ENCODE results near the gene KMT2D.
A peak's percentile ranks its signal among the peaks of the same experiment; 100 is the strongest.

The KMT2D gene, protein sequence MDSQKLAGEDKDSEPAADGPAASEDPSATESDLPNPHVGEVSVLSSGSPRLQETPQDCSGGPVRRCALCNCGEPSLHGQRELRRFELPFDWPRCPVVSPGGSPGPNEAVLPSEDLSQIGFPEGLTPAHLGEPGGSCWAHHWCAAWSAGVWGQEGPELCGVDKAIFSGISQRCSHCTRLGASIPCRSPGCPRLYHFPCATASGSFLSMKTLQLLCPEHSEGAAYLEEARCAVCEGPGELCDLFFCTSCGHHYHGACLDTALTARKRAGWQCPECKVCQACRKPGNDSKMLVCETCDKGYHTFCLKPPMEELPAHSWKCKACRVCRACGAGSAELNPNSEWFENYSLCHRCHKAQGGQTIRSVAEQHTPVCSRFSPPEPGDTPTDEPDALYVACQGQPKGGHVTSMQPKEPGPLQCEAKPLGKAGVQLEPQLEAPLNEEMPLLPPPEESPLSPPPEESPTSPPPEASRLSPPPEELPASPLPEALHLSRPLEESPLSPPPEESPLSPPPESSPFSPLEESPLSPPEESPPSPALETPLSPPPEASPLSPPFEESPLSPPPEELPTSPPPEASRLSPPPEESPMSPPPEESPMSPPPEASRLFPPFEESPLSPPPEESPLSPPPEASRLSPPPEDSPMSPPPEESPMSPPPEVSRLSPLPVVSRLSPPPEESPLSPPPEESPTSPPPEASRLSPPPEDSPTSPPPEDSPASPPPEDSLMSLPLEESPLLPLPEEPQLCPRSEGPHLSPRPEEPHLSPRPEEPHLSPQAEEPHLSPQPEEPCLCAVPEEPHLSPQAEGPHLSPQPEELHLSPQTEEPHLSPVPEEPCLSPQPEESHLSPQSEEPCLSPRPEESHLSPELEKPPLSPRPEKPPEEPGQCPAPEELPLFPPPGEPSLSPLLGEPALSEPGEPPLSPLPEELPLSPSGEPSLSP (N-terminal part only)

GRCh38 chr12:49060237-49061156 lies at the start of gene KMT2D:
Gene KMT2D, minus strand, starts transcription at chr12:49060794. Its CDS starts 5,470 bp downstream, at chr12:49055324.
- DNase-seq: peak; percentile 86 to 91

DNA sequence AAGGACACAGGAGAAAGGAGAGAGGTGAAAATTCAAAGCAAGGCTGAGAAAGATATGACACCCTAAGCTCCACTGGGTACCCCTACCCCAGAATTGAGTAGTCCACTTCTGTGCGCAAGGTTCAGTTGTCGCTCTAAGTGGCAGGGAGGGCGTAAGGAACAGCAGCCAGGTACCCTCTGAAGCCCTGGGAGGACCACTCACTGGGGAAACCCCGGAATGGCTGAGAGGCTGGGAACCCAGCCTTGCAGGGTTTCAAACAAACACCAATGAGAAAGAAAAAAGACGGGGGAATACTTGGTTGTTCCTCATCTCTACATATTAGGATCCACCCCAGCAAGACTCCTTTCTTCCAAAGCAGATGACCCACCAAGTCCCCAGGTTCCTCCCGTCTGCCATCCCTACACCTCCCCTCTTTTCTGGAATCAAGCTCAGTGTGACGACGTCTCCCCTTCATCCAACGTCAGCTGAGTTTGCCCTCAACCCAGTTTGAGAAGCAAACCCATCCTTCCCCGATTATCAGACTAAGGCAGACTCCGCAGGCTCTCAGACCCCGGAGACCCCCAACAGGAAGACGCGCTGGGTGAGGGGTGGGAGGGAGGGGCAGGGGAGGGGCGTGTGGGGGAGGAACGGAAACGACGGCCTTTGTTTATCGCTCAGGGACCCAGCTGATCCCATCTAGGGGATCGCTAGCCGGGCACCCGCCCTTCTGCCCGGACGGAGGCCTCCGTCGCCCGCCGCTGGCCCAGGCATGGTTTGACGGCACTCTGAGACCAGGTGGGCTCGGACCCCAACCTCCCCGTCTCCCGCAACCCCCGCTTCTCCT lies 49.3 kb upstream of the KMT2D start:
- no peak for DNase-seq

DNA sequence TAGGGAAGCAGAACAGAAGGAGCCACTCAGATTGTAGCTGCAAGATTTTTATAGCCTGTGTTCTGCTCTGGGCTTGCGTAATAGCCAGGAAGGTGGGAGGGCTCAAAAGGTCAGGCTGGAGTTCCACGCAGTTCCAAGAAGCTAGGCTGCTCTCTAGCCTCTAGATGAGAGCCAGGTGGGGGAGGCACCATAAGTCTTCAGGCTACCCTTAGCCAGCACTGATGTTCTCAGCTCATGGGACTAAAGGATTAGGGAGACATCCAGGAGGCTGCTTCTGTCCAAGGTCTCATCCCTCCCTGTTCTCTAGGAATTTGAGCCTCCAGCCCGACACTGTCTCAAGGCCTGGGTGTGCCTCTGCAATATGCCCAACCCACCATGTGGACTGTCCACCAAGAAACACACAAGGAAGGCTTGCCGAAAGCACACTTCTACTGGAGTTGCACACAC lies 48.4 kb upstream of the KMT2D start:
- DNase-seq: no peak

DNA sequence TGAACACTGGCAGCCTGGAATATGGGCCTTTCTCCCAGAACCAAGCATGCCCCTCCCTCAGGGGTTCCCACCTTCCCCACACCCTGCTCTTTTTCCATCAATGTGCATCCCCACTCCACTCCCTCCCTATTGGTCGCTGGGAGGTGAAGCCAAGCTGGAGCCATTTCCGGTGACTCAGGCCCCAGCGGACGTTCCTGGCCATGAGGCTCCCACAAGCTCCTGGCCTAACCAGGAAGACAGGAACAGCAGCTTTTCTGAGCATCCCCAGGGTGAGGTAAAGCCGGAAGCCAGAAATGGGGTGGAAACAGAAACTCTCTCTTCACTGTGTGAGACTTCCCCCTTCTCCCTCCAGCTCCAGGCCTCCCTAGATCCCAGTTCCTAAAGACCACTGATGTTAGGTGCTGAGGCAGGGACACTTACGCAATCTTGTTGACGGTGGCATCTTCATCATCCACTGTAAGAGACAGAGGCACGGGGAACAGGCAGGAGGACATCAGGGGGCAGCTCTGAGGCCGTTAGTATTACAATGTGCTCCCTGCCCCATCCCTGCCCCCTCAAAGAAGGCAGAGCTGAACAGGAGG lies 45.0 kb upstream of the KMT2D start:
- no peak for DNase-seq

DNA sequence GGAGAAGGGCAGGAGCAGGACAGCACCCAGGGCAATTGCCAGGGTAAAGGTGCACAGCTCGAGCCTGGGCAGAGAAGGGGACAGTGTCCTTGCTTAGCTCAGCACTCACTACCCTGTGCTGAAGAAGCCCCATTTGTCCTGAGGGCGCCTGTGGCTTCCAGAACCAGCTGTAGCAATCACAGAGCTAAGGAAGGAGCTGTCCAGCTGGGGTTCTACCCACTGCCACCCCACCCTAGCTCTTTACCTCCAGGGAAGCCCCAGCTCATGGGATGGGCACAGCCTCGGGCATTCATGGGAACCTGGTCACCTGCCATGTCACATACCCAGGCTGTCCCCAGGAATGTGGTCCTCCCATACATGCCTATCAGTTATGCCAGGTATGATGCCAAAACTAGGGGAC lies 44.2 kb upstream of the KMT2D start:
- no peak for DNase-seq

DNA sequence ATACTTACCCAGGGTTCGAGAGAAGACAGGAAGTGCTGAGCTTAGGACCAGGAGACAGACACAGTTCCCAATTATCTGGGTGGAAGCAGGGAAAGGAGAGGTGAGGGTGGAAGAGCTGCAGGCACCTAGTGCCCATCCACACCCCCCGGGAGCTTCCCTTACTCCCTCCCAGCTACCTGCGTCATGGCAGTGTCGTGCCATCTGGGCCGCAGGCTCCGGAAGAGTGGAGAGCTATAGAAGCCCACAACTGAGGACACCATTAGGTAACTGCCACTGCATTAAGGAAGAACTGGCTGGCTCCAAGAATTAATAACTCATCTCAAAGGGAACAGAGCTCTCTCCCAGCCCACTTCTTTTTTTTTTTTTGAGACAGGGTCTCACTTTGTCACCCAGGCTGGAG lies 39.8 kb upstream of the KMT2D start:
- no peak for DNase-seq

GRCh38 chr12:49098703-49099102 lies 38.1 kb upstream of the KMT2D start:
- DNase-seq: no peak

DNA sequence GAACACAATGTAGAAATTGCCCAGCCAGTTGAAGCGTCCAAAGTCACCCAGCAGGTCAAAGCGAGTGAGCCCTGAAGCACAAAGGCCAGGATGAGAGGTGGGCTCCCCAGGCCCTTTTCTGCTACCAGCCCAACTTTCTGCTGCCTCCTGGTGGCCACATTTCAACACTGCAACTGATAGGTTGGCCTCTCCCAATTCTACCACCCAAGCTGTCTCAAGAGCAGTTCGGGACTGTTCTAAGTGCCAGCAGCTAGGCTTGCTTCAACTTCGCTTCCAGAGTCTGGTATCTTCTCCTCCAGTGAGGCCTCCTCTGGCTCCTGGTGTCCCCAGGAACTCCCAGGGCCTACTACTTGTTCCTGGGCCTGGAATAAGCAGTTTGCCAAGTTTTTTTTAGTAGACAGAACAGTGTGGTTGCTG lies 37.4 kb upstream of the KMT2D start:
- DNase-seq: peak; percentile 12 to 34

- DNase-seq: no peak
Observed at GRCh38 chr12:49097381-49097780, 36.8 kb upstream of the KMT2D start.

GRCh38 chr12:49094975-49095365 lies 34.4 kb upstream of the KMT2D start:
- DNase-seq: no peak

DNA sequence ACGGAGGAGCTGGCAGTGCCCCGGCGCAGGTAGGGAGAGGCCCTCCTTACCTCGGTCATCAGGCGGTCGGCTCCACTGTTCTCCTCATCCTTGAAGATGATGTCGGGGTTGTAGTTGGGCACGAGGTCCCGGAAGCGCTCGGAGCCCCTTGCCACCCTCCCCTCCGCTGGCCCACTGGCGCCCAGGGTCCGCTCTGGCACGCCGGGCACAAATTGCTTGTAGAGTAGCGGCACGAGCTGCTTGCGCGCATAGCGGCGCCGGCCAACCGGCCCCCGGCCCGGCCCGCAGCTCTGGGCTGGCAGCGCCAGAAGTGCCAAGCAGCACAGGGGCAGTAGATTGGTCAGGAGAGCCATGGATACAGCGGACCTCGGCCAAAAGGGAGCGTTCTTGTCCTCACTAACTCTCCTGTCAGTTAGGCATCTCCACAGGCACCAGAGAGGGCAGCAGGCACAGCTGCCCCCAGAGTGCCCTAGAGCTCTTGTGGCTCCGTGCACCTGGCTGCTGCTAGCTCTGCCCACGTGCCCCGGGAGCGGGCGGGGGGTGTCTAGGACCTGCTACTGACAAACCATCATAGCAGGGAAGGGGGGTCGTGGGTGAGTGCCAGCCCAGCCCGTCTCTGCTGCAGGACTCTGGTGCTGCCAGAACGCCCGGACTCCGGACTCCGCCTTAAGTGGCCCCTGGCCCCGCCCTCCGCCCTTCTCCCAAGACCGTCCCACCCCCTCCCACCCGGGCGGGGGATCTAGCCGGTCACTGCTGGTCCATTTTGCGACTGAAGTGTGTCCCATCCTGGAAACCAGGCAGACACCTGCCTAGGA lies 33.8 kb upstream of the KMT2D start, which contains the start of gene DHH:
Gene DHH (minus strand): TSS at position 642 of the 815 bp plus-strand sequence. CDS start 289 bp downstream, at position 353.
- peak; percentile 46 to 76 for DNase-seq

GRCh38 chr12:49093792-49094159 lies 33.2 kb upstream of the KMT2D start:
- peak; percentile 7 to 10 for DNase-seq

- DNase-seq: no peak
Observed at GRCh38 chr12:49092816-49093406, 32.3 kb upstream of the KMT2D start.

DNA sequence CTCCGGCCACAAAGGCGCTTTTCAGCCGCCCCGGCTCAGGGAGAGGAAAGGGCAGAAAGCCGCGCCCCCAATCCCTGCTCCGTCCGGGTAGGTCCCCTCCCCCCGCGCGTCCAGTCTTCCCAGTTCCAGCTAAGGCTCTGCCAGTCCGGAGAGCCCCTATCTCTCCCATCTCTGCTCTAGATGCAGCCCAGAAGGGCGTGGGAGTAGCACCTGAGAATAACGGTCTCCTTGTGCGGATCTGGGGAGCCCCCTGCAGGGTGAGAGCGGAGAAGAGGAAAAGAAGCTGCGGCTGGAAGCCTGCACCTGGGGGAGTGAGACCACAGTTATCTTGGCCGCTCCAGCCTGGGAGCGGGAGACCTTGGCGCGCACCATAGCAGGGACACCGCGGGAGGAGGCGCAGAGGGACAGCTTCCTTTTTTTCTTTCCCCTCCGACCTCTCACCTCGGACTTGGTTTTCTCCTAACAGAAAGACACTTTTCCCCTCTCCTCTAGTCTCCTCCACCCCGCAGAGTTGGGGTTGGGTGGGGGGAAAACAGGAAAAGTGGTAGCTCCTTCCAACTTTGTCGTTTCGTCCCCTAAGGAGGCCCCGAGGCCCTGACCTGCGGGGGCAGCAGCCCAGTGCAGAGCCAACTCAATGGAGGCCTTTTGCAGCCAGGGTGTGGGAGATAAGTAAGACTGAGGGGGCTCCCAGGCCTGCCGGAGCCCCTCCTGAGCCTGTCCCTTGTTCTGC lies 31.7 kb upstream of the KMT2D start:
- peak in 1 of 2 experiments; percentile 48 for DNase-seq

GRCh38 chr12:49091836-49092085 lies 31.2 kb upstream of the KMT2D start:
- DNase-seq: no peak

DNA sequence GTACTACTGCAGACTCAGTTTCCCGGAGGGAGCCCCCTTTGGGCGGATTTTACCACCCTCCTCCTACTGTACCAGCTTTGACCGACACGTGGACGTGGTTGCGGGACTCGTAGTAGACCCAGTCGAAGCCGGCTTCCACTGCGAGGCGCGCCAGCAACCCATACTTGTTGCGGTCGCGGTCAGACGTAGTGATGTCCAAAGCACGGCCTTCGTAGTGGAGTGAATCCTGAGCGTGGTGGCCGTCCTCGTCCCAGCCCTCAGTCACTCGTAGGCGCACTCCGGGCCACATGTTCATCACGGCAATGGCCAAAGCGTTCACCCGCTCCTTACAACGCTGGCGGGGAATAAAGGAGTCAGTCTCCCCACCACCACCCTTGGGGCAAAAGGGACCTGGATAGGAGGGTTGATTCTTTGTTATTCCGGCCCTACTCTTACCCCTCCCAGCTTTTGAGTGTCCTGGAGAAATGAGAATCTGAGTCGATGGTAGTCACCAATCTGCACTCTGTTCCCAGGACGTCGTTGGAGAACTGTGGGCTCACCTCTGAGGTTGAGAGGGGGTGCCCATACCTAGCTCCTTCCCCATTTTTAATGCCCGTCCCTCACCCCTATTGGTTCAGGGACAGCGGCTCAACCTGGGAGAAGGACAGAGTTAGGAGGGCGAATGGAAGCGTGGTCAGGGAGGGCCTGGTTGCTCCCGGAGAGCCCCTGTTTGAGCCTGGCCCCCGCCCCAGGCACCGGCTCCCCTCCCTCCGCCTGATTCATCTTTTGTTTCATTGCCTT lies 30.7 kb upstream of the KMT2D start:
- DNase-seq: no peak

DNA sequence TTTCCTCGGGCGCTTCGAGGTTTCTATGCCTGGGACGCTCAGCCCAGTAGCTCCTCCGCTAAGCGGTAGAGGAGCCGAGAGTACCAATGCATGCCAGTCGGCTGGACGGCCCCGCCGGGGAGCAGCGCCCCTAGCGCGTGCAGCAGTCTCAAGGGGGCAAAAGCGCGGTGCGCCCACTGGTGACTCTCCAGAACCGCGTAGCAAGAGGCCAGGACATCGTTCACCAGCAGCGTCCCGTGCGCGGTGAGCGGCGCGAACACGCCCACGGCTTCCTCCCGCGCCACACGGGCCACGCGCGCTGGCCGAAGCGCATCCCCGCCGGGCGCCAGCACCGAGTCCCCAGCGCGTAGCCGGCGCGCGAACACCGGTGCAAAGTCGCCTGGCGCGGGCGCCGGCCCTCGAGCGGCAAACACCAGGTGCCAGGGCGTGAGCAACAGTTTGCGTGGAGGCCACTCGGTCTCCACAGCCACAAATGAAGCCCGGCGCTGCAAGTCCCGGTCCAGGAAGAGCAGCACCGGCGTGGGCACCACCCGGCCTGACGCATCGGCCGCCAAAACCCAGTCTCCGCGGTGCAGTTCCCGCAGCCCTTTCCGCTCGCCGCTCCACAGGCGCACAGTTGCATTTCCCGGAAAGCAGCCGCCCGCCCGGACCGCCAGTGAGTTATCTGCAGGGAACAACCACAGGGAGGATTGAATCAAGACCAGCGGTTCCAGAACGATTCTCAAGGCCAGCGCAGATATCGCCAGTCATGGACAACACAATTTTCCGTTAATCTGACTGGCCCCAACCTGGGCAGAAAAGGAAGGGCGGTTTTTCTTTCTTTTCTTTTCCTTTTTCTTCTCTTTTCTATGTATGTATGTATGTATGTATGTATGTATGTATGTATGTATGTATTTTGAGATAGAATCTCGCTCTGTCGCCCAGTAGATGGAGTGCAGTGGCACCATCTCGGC lies 29.5 kb upstream of the KMT2D start:
- no peak for DNase-seq
